PC-3 (cell line): ENCODE results near the gene PRKAR1A. TPM values are rescaled to one million over a fixed set of nuclear protein-coding genes. Genes with fewer than 3 reads are reported as not detected.

ENCODE experiments used
- ATAC-seq: fragments of 200-7000 bp; cut with Tn5 transposase; 2 replicates; pipeline ENCODE4 v1.9.1; 2020; ENCODE audit warnings: mild to moderate bottlenecking, moderate library complexity
- BruUV-seq: library from RNA; stranded (reverse); fragments of 400-500 nt; replicated peaks from 2 replicates; lab custom pipeline; 2021; lab: Mats Ljungman, UMichigan
- CTCF ChIA-PET: fragments of 300-600 bp; sonication (Branson Sonifier 250); formaldehyde crosslinking; loops from one replicate; lab custom pipeline; 2022; ENCODE audit warnings: antibody characterized with exemption; lab: Charles Lee
- POLR2A ChIA-PET: fragments of 300-600 bp; sonication (Branson Sonifier 250); formaldehyde crosslinking; loops from one replicate; lab custom pipeline; 2022; ENCODE audit warnings: antibody characterized with exemption; ENCODE audit not compliant: unreplicated experiment; lab: Charles Lee
- DNase-seq: peaks from one replicate; pipeline ENCODE4 v3.0.0-alpha.2; 2015
- H2AFZ ChIP-seq: fragments of 300-600 bp; sonication (generic); 2 replicates; pipeline ENCODE4 v1.6.0; 2016; ENCODE audit warnings: antibody characterized with exemption, low read length
- H3F3A ChIP-seq: fragments of 300-600 bp; sonication (generic); one replicate; pipeline ENCODE4 v1.6.0; 2017; ENCODE audit warnings: antibody characterized with exemption, low read length, control low read depth, mild to moderate bottlenecking; ENCODE audit not compliant: unreplicated experiment
- H3K27ac ChIP-seq: fragments of 300-600 bp; sonication (generic); 2 replicates; pipeline ENCODE4 v1.5.1; 2016; ENCODE audit warnings: mild to moderate bottlenecking, low read length
- H3K27me3 ChIP-seq: fragments of 300-600 bp; sonication (generic); 2 replicates; pipeline ENCODE4 v1.6.1; 2016; ENCODE audit warnings: low read length, mixed read lengths
- H3K36me3 ChIP-seq: fragments of 300-600 bp; sonication (generic); 2 replicates; pipeline ENCODE4 v1.6.1; 2016; ENCODE audit warnings: low read depth, mixed run types, low read length, mixed read lengths
- H3K4me1 ChIP-seq: fragments of 300-600 bp; sonication (generic); 2 replicates; pipeline ENCODE4 v1.5.1; 2016; ENCODE audit warnings: low read length; ENCODE audit not compliant: insufficient read depth
- H3K4me2 ChIP-seq: fragments of 300-600 bp; sonication (generic); 2 replicates; pipeline ENCODE4 v1.6.0; 2016; ENCODE audit warnings: low read length
- H3K4me3 ChIP-seq: fragments of 300-600 bp; sonication (generic); 2 replicates; pipeline ENCODE4 v1.5.1; 2016; ENCODE audit warnings: mild to moderate bottlenecking, low read length, mixed read lengths
- H3K79me2 ChIP-seq: fragments of 300-600 bp; sonication (generic); 2 replicates; pipeline ENCODE4 v1.6.1; 2017; ENCODE audit warnings: low read length, mixed read lengths
- H3K9ac ChIP-seq: fragments of 300-600 bp; sonication (generic); 2 replicates; pipeline ENCODE4 v1.6.0; 2016; ENCODE audit warnings: mild to moderate bottlenecking, low read length
- H3K9me2 ChIP-seq: fragments of 300-600 bp; sonication (generic); replicated peaks from 2 replicates; pipeline ENCODE4 v1.6.1; 2016; ENCODE audit warnings: mixed run types, low read length, mixed read lengths
- H3K9me3 ChIP-seq: fragments of 300-600 bp; sonication (generic); 2 replicates; pipeline ENCODE4 v1.6.1; 2016; ENCODE audit warnings: low read length, mixed read lengths
- H4K20me1 ChIP-seq: fragments of 300-600 bp; sonication (generic); 2 replicates; pipeline ENCODE4 v1.6.1; 2016; ENCODE audit warnings: low read length, mixed read lengths
- CTCF ChIP-seq: fragments of 300-600 bp; sonication (generic); conservative IDR thresholded peaks from 2 replicates; pipeline ENCODE4 v1.5.1; 2017; ENCODE audit warnings: antibody characterized with exemption, low read depth, mild to moderate bottlenecking, low read length
- EZH2 ChIP-seq: fragments of 300-600 bp; sonication (generic); IDR thresholded peaks from one replicate; pipeline ENCODE4 v1.6.1; 2017; ENCODE audit warnings: antibody characterized with exemption, mild to moderate bottlenecking, low read length; ENCODE audit not compliant: unreplicated experiment
- EZH2phosphoT487 ChIP-seq: fragments of 300-600 bp; sonication (generic); IDR thresholded peaks from 2 replicates; pipeline ENCODE4 v1.6.1; 2018; ENCODE audit warnings: mild to moderate bottlenecking, antibody characterized with exemption, low read length, borderline replicate concordance
- intact Hi-C: fragments of 100-400 bp; cut with micrococcal nuclease; formaldehyde crosslinking; loops from 2 replicates; pipeline ENCODE4 v1.9.0; 2023
- total RNA-seq: library from RNA; depleted of rRNA; stranded (reverse); fragments of >200 nt; gene quantifications from 2 replicates; pipeline ENCODE4 v1.2.3, GENCODE V29; 2014

Gene PRKAR1A
- total RNA-seq, 1 experiment from 2014 or later = 214 TPM

GRCh38 chr17:68598074-68598473 lies 85.8 kb downstream of the PRKAR1A start:
- no TSS peak for BruUV-seq
- H3K27ac ChIP-seq = no peak overlapping the region
- peaks cover 22% of the 10 kb centered on the region for H3K27me3 ChIP-seq
- H3K9me3 ChIP-seq = no peaks in the 10 kb centered on the region
- DNase-seq (no peak), ATAC-seq (no peak)
- no peaks in the 10 kb centered on the region for H4K20me1 ChIP-seq
- no peak overlapping the region for H3K4me2 ChIP-seq
- no peak overlapping the region for H2AFZ ChIP-seq
- H3K4me3 ChIP-seq = no peak overlapping the region
- no peaks in the 10 kb centered on the region for H3F3A ChIP-seq
- H3K9ac ChIP-seq = no peak overlapping the region
- POLR2A ChIA-PET = no interaction called here
- no peaks in the 10 kb centered on the region for H3K79me2 ChIP-seq
- TF ChIP-seq EZH2phosphoT487 = no peak
- no peak for TF ChIP-seq EZH2
- TF ChIP-seq CTCF = no peak
- H3K9me2 ChIP-seq = no peaks in the 10 kb centered on the region
- CTCF ChIA-PET = no interaction called here
- peaks cover 4% of the 10 kb centered on the region; the same call in 1 of the 2 replicates for H3K4me1 ChIP-seq
- H3K36me3 ChIP-seq = no peaks in the 10 kb centered on the region
- intact Hi-C loops = loop anchor here (2.0 kb wide), 1 partner anchor 63 kb away; no protein-coding TSS in a partner anchor

GRCh38 chr17:68598545-68598961 lies 86.3 kb downstream of the PRKAR1A start:
- Histone ChIP-seq H3K9me2 (no peaks in the 10 kb centered on the region), H3F3A (no peaks in the 10 kb centered on the region), H3K27me3 (peaks cover 22% of the 10 kb centered on the region), H3K9me3 (no peaks in the 10 kb centered on the region), H4K20me1 (no peaks in the 10 kb centered on the region), H3K79me2 (no peaks in the 10 kb centered on the region), H3K27ac (peak overlapping the region; percentile 24), H3K4me2 (no peak overlapping the region), H3K4me3 (no peak overlapping the region), H3K36me3 (no peaks in the 10 kb centered on the region), H3K9ac (no peak overlapping the region), H2AFZ (no peak overlapping the region), H3K4me1 (peaks cover 4% of the 10 kb centered on the region; the same call in 1 of the 2 replicates)
- ChIA-PET POLR2A (interaction anchor here (0.6 kb wide), 1 partner anchor 311 kb away, joined by 5 read pairs; no protein-coding TSS in a partner anchor), CTCF (no interaction called here)
- ATAC-seq (no peak), DNase-seq (no peak)
- no TSS peak for BruUV-seq
- TF ChIP-seq EZH2 = no peak
- no peak for TF ChIP-seq EZH2phosphoT487
- no peak for TF ChIP-seq CTCF
- intact Hi-C loops = loop anchor here (2.0 kb wide), 1 partner anchor 64 kb away; no protein-coding TSS in a partner anchor

- H3K4me2 ChIP-seq = no peak overlapping the region
- intact Hi-C loops = loop anchor here (1.0 to 2.0 kb wide), 2 partner anchors 12 to 64 kb away; no protein-coding TSS in a partner anchor
- H3K4me1 ChIP-seq = peaks cover 4% of the 10 kb centered on the region; the same call in 1 of the 2 replicates
- no peaks in the 10 kb centered on the region for H3K79me2 ChIP-seq
- POLR2A ChIA-PET = interaction anchor here (0.6 kb wide), 1 partner anchor 312 kb away, joined by 5 read pairs; no protein-coding TSS in a partner anchor
- H3K36me3 ChIP-seq = no peaks in the 10 kb centered on the region
- CTCF ChIA-PET = no interaction called here
- BruUV-seq = no TSS peak
- H4K20me1 ChIP-seq = no peaks in the 10 kb centered on the region
- H3K27me3 ChIP-seq = peaks cover 22% of the 10 kb centered on the region
- H3K9me3 ChIP-seq = no peaks in the 10 kb centered on the region
- no peak overlapping the region for H2AFZ ChIP-seq
- ATAC-seq (peak; percentile 83), DNase-seq (peak; percentile 58)
- TF ChIP-seq CTCF (no peak), EZH2 (no peak)
- no peak overlapping the region for H3K9ac ChIP-seq
- no peaks in the 10 kb centered on the region for H3K9me2 ChIP-seq
- H3K4me3 ChIP-seq = no peak overlapping the region
- peak overlapping the region; percentile 24 for H3K27ac ChIP-seq
- H3F3A ChIP-seq = no peaks in the 10 kb centered on the region
These were observed 86.9 kb downstream of the PRKAR1A start for GRCh38 chr17:68599091-68599490.
